HuH-7.5 (cell line): ENCODE data around the gene ACLY.

Experiments used
- DNase-seq: peaks from one replicate; pipeline ENCODE4 v3.0.0; 2011; ENCODE audit warnings: low spot score

ACLY gene

DNA sequence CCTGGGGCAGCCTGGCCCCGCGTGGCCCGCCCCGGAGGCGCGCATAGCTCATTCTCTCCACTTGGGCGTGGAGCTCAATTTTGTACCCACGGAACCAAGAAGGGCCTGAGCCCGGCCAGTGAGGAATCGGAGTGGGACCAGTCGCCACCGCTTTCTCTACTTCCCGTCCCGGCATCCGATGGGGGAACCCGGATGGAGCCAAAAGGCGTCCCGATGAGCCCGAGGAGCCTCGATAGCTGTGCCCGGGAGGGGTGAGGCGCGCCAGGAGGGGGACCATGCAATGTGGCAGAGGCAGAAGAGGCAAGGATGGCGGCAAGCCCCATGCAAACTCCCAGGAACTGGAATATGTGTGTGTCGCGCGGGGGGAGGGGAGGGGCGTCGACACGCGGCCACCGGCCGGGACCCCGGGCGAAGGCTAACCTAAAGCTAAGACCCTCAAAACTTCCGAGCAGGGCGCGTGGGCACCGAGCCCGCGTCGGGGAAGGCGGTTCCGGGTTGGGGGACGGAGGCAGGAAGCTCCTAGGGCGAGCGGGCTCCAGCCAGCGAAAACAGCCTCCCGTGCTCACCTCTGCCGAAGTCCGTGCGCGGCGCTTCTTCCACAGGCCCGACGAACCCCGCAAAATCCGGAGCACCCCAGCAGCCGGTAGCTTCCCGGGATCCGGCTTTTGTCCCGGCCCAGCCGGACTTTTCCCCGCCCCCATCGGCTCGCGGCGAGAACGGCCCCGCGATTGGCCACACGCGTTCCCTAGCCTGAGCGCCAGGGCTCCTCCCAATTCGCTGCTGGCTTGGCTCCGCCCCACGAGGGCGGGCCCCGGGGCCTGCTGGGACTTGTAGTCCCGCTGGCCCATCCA, at the start of gene ACLY:
TSS of gene ACLY (minus strand) at position 638 of the 851 bp plus-strand sequence. CDS start 5,078 bp downstream, outside the sequence.
- peak; percentile 86 for DNase-seq

DNA sequence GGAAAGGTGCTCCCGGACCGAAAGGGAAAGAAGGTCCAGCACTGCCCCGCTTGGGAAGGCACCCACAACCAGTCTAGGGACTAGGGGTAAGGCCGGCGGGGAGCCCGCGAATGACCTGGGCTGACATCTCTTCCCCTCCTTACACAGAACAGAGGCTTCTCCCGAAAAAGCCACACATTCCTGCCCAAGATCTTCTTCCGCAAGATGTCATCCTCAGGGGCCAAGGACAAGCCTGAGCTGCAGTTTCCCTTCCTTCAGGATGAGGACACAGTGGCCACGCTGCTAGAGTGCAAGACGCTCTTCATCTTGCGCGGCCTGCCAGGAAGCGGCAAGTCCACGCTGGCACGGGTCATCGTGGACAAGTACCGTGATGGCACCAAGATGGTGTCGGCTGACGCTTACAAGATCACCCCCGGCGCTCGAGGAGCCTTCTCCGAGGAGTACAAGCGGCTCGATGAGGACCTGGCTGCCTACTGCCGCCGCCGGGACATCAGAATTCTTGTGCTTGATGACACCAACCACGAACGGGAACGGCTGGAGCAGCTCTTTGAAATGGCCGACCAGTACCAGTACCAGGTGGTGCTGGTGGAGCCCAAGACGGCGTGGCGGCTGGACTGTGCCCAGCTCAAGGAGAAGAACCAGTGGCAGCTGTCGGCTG, 49.3 kb upstream of the ACLY start:
- no peak for DNase-seq

DNA sequence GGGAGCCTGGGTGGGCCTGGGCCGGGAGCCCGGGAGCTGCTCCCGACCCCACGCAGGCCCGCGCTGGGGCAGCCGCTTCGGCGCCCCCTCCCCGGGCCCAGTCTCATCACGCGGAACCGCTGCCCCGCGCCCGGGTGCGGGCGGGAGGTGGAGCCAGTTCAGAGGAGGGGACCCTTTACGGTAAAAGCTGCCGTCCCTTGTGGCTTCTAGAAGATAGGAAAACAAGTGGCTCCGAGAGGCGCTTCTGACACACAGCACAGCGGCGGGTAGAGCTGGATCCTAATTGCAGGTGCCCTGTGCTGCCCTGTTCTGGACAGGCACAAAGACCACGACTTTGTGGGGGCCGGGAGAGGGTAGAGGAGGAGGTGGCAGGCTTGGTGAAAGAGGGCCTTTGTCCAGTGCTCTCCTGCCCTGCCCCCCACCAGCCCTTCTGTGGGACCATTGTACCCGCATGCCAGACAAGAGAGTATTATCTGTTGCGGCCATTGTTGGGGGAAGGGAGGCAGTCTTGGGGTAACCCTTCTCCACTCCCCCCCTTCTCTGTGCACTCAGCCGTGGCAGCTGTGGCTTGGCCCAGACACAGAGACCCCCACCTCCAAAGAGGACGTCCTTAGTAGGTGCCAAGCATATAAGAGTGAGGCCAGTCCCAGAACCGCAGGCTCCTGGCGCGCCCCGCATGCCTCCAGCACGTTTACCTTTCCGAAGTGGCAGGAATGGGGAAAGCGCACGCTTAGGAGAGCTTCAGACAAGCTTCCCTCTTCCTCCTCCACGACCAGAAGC, 48.6 kb upstream of the ACLY start:
- DNase-seq = peak; percentile 31

DNA sequence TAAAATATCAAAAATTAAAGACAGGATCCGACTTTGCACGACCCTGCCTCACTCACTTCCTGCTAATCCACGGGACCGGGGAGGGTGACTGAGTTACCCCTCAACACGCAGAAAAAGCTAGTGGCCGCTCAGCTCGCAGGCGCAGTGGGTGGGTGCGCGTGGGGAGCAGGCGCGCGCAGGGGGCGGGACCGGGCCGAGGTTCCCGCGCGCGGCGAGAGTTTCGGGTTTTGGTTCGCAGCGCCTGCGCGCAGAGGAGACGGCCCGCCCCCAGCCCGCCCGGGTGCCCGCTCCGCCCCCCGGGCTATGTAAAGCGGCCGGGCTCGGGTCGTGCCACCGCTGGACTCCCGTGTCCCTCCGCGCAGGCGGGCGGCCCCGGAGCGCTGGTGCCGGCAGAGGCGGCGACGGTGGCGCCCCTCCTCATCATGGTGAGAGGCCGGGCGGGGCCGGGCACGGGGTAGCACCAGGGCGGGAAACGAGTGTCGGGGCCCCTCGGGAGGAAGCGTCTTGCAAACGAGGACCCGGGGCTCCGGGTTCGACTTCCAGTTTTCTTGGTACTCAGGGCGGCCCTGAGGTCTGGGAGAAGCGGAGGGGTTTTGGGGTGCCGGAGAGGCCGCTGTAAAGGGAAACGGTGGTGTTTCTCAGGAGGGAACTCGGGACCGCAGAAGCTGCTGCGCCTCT, 47.9 kb upstream of the ACLY start, which contains the start of gene CNP:
TSS of gene CNP (plus strand) at position 333 of the 678 bp plus-strand sequence. CDS start at position 423, 90 bp downstream.
- peak; percentile 87 for DNase-seq

DNA sequence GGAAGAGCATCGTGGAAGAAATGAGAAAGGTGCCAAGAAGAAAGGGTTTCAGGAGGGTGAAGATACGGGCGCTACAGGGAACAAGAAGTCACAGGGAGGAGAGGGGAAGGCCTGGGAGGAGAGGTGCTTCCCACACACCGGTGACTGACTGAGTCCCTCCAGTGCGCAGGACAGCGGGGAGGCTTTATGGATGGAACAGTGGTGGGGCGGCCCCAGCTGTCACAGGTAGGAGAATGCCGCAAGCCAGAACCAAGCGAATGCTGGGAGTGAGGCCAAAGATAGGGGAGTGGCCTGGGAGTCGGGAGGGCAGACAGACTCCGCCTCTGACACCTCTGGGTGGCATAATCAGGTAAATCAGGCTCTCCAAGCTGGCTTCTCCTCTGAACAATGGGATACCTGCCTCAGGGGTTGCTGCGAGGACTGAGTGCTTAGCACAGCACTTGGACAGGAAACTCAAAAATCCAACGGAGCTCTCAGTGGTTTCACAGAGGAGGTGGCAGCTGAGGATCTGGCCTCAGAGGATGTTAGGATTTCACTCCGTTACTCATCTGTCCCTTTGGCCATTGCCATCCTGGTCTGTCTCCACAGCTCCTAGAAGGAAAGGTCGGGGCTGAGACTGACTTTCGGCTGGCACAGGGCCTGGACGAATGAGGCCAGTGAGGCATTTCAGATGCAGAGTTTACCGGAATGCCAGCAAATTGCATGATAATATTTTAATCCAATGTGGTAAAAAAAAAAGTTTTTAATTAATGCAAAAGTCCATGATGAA, 47.1 kb upstream of the ACLY start:
- peak; percentile 80 for DNase-seq

DNA sequence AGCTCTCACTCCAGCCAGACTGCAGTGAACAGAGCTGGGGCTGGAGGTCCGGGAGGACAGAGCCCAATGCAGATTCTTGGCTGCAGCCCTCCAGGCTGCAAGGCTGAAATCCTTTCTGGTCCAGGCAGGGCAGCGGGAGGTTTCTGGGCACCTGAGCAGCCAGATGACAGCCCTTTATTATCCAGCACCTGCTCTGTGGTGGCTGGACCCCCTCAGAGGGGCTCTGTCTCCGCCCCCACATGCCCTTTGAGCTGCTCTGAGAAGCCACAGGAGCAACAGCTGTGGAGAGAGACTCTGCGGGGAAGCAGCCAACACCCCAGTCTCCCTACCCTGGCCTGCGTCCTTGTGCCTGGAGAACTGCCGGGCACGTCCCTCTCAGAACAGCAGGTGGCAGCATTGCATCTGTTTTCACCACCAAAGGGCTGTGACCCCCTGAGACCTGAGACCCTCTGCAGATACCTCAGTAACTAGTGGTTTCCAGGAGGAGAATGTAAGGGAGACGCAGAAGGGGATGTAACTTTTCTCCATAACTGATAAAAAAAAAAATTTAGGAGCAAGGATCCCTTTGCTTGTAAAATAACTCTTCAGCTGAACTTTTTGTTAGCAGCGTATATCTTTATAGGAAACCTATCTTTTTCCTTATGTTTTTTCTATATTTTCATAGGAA, 44.1 kb upstream of the ACLY start:
- peak; percentile 84 for DNase-seq

DNA sequence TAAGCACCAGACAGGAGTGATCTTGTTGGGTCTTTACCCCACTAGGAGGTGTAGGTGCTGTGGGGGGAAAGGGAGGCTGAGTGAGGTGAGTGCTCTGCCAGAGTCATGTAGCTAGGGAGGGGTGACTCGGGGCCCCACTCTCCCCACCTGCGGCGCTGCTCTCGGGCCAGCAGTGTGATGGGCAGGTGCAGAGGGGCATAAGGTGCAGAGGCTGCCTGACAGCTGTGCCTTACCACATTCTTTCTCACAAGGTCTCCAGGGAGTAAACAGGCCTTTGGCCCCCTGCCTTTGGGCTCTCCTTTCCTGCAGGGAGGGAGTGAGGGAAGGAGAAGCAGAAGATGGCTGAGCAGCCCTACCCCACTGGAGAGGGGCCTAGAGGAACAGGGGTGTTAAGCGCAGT, 43.4 kb upstream of the ACLY start:
- no peak for DNase-seq

DNA sequence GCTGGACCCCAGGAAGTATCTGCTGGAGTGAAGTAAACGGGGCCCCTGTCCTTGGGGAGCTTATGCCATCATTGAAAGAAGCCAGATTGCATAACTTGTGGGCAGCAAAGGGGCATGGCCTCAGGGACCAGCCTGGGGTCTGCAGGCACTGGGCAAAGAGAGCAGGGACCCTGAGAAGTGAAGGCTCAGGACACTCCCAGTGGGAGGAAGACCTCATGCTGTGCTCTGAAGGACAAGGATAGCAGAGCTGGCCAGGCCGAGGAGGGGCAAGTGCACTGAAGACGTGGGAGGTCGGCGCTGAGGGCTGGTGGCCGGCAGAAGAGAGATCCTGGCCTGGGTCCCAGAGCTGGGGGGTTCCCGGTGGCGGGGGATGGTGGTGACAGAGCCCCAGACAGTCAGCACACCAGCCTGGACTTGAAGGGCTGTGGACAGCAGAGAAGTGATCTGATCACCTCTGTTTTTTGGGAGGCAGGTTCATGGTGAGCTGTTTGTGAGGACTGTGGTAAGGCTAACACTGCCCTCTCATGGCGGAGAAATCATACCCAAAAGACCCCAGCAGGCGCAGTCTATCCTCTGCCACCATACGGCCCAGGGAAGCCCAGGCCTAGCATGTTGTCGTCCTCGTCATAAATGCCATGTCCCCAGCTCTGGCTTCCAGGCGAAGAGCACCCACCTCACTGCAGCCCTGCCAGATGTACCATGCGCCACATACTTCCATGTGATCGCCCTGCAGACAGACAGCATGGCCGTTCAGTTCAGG, 40.8 kb upstream of the ACLY start:
- DNase-seq = peak; percentile 47

DNA sequence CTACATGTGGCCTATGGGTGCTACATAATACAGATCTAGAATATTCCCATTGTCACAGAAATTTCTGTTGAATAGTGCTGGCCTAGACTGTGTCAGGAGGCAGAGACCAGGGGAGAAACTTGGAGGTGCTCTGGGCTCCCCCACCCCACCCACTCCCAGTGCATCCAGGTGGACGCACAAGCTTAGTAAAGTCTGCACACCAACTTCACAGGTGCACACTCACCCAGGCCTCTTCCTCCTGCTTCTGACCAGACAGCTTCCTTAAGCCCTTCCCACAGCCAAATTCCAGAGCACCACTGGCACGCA, 40.2 kb upstream of the ACLY start:
- DNase-seq = no peak

DNA sequence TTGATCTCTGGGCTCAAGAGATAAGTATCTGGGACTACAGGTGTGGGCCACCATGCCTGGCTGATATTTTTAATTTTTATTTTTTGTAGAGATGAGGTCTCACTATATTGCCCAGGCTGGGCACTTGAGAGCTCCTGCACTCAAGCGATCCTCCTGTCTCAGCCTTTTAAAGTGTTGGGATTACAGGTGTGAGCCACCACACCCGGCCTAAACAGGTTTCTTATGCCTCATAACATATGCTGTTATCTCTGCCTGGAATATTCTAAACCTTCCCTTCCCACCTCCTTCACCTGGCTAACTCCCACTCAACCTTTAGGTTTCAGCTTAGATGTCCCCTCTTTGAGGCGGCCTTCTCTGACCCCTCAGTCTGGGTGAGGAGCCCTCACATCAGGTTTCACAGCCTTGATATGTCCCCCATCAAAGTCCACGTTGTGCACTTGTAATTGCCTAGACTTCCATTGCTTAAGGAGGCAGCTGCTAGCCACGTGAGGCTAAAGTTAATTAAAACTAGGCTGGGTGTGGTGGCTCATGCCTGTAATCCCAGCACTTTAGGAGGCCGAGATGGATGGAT, 39.2 kb upstream of the ACLY start:
- DNase-seq = no peak

DNA sequence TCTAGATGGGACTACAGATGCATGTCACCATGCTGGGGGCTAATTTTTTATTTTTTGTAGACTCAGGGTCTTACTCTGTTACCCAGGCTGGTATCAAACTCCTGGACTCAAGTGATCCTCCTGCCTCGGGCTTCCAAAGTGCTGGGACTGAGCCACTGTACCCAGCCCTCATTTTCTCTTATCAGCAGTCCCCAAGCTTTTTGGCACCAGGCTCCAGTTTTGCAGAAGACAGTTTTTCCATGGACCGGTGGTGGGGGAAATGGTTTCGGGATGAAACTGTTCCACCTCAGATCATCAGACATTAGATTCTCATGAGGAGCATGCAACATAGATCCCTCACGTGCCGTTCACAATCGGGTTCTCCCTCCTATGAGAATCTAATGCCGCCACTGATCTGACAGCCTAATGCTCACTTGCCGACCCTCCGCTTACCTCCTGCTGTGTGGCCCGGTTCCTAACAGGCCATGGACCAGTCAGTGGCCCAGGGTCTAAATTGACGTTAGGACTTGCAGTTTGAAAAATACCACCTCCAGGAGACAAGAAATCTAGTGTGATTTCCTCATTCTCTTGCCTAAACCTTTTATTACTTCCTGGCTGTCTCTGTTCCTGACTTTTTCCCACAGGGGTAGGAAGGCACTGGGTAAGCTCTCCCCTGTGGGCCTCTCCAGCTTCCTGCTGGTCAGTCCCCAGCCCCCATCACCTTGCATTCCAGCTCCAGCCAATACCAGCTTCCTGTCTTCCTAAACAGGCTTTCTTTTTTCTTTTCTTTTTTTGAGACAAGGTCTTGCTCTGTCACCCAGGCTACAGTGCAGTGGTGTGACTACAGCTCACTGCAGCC, 38.5 kb upstream of the ACLY start:
- DNase-seq = no peak

DNA sequence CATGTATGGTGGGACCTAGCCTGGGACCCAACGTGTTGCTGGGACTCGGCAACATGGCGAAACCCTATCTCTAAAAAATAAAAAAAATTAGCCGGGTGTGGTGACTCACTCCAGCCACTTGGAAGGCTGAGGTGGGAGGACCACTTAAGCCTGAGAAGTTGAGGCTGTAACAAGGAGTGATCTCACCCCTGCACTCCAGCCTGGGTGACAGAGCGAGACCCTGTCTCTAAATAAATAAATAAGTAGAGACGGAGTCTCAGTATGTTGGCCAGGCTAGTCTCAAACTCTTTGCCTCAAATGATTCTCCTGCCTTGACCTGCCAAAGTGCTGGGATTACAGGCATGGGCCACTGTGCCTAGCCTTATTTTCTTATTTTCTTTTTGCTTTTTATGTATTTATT, 37.8 kb upstream of the ACLY start:
- no peak for DNase-seq

DNA sequence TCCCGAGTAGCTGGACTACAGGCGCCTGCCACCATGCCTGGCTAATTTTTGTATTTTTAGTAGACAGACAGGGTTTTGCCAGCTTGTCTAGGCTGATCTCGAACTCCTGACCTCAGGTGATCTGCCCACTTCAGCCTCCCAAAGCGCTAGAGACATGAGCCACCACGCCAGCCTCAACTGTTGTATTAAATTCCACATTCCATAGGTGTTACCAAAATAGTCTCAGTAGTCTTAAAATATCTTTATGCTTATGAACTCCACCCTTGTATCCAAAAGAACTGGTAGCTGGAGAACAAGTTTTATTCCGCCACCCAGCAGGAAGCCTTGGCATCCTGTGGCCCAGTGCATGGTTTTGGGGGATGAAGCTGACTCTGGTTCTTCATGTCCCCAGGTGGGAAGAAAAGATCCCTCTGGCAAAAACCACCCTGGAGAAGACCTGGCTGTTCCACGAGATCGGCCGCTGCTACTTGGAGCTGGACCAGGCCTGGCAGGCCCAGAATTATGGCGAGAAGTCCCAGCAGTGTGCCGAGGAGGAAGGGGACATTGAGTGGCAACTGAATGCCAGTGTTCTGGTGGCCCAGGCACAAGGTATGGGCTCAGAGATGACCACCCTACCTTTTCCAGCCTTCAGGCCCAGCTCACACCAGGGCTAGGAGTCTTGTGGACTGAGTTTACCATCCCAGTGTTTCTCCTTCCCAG, 30.2 kb upstream of the ACLY start:
- no peak for DNase-seq

DNA sequence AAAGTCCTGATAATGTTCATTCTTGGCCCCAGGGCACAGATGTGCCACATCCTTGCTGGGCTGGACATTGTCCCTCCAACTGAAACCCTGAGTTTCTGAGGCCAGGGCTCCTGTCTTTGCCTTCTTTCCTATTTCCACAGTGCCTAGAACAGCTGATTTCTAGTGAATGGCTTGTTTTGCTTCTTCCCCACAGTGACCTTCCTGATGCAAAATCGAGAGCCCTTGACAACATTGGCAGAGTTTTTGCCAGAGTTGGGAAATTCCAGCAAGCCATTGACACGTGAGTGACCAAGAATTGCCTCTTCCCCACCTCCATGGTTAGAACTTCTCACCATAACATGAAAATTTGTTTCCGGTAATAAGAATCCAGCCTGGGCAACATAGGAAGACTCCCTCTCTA, 26.2 kb upstream of the ACLY start:
- DNase-seq = no peak

DNA sequence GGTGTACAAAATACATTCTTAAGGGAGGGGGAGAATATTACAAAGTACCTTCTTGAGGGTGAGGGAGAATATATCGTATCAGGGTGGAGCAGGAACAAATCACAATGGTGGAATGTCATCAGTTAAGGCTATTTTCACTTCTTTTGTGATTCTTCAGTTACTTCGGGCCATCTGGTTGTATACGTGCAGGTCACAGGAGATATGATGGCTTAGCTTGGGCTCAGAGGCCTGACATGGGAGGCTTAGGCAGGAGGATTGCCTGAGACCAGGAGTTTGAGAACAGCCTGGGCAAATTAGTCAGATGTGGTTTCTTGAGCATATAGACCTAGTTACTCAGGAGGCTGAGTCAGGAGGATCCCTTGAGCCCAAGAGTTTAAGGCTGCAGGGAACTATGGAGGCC, 24.7 kb upstream of the ACLY start:
- DNase-seq = no peak

DNA sequence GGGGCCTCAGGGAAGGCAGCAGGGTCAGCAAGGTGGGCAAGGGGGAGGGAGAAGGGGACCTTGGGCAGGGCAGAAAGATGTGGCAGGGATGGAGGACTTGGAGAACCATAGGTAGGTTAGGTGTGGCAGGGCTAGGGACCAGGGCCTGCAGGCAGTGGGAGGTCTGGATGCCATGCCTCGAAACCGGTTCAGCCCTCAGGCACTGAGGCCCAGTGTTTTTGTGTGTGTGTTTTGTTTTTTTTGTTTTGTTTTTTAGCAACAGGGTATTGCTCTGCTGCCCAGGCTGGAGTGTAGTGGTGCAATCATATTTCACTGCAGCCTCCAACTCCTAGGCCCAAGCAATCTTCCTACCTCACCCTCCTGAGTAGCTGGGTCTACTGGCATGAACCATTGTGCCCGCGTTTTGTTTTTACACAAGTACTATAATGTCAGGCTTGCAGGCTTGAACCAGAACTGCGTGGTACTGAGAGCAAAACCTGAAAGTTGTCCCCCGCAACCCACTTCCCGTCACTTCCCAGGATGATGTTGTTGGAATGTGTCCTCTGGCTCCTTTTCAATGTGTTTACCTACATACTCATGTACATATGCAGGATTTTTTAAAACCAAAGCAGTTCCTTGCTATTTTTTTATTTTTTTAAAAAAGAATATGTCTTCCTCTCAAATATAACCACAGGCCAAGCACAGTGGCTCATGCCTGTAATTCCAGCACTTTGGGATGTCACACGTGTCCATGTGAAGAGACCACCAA, 24.0 kb upstream of the ACLY start:
- DNase-seq = no peak

DNA sequence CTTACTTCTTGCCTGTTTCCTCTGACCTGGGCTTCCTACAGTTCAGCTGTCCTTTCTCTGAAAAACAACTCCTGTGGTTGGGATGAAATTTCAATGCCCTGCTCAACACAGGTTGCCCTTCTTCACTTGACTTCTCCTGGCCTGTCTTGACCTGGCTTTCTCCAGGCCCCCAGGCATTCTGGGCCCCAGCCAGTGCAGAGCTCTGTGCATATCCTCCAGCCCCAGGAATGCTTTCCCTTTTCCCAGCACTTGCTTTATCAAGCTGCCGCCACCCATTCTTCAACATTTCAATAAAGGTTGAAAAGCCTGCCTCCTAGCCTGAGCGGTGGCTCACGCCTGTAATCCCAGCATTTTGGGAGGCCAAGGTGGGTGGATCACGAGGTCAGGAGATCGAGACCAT, 22.4 kb upstream of the ACLY start:
- no peak for DNase-seq

DNA sequence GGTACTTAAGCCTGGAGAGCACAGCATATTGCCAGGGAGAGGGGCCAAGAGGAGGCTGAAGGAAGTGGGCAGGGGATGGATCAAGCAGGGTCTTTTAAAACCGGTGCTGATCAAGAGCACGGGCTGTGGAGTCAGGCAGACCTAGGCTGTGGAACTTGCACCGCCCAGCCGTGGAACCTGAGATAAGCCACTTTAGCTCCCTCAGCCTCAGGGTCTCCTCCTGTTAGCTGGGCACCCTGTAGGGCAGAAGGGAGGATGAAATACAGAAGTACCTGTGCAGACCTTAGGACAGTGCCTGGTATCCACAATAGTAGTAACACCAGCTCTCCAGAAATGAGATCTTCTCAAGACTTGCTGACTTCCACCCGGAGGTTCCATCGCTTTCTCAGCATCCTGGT, 20.9 kb upstream of the ACLY start:
- DNase-seq = no peak
